GM06990 (cell line): ENCODE data around the gene MFSD12.
A peak's percentile ranks its signal among the peaks of the same experiment; 100 is the strongest.

ENCODE experiments used
- DNase-seq: peaks from one replicate; pipeline ENCODE4 v3.0.0-alpha.2; 2011; ENCODE audit not compliant: insufficient read length; ENCODE audit errors: extremely low read depth
- H3K27me3 ChIP-seq: replicated peaks from 2 replicates; pipeline ENCODE4 v1.6.0; 2011; ENCODE audit warnings: low read length; ENCODE audit not compliant: control insufficient read depth, insufficient read depth
- H3K36me3 ChIP-seq: 2 replicates; pipeline ENCODE4 v1.5.1; 2011; ENCODE audit warnings: low read length; ENCODE audit not compliant: control insufficient read depth, insufficient read depth
- H3K4me3 ChIP-seq: replicated peaks from 2 replicates; pipeline ENCODE4 v1.5.1; 2011; ENCODE audit warnings: low read depth, mild to moderate bottlenecking, control low read depth, low read length
- TF ChIP-seq, protein P1 (sequence below): IDR thresholded peaks from 2 replicates; pipeline ENCODE4 v1.5.1; 2011; ENCODE audit warnings: low read length, control low read depth, mild to moderate bottlenecking, inconsistent platforms; ENCODE audit not compliant: insufficient read depth, poor library complexity, severe bottlenecking

MFSD12 gene

DNA sequence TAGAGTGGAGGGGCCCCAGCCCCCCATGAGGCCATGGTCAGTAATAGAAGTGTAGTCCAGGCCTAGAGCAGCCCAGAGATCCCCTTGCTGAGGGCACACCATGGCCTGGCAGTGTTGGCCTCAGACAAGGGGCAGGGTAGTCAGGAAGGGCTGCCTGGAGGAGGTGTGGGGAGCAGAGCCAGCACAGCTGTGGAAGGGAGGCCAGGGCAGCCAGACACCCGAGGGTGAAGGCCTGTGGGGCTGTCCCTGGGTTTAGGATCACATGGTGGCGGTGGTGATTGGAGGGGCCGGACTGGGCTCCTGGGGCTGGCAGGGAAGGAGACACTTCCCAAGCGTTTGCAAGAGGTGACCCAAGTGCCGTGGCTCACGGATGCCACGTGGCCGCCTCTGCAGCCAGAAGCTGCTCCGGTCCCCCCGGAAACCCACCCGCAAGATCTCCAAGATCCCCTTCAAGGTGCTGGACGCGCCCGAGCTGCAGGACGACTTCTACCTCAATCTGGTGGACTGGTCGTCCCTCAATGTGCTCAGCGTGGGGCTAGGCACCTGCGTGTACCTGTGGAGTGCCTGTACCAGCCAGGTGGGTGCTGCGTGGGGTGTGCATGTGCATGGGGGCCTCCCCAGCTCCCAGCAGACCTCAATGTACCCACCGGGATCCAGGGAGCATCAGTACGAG lies 30.0 kb downstream of the MFSD12 start:
- H3K27me3 ChIP-seq: no peaks in the 10 kb centered on the region
- no peak overlapping the region for H3K4me3 ChIP-seq
- peaks cover 28% of the 10 kb centered on the region for H3K36me3 ChIP-seq
- TF ChIP-seq, protein P1, sequence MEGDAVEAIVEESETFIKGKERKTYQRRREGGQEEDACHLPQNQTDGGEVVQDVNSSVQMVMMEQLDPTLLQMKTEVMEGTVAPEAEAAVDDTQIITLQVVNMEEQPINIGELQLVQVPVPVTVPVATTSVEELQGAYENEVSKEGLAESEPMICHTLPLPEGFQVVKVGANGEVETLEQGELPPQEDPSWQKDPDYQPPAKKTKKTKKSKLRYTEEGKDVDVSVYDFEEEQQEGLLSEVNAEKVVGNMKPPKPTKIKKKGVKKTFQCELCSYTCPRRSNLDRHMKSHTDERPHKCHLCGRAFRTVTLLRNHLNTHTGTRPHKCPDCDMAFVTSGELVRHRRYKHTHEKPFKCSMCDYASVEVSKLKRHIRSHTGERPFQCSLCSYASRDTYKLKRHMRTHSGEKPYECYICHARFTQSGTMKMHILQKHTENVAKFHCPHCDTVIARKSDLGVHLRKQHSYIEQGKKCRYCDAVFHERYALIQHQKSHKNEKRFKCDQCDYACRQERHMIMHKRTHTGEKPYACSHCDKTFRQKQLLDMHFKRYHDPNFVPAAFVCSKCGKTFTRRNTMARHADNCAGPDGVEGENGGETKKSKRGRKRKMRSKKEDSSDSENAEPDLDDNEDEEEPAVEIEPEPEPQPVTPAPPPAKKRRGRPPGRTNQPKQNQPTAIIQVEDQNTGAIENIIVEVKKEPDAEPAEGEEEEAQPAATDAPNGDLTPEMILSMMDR: no peak
- DNase-seq: no peak

DNA sequence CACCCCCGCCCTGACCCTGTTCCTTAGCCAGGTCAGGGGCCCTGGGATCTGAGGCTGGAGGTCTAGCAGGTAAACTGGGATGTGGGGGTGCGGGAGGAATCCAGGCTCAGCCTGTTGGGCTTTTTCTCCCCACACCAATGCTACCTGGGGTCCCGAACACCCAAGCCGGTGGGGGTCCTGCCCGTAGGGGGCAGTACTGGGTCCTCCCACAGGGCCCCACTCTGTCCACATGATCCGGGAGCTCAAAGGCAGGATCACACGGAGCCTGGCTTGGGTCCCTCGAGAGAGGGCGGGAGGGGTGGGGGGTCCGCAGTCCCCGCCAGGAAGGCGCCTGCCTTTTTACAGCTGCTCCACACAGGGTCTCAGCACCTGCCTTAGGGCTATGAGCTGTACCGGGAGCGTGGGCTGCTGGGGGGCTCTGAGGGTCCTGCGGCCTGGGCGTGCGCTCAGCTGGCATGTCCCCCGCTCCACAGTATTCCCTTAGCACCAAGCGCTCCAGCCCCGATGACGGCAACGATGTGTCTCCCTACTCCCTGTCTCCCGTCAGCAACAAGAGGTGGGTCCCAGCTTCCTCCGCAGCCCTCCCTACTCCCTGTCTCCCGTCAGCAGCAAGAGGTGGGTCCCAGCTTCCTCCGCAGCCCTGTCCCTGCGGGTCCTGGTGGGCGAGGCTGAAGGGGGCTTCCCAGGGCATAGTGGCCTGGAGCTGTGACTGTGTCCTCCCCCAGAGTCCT lies 30.7 kb downstream of the MFSD12 start:
- TF ChIP-seq, protein P1: peak; percentile 27
- H3K4me3 ChIP-seq: no peak overlapping the region
- peaks cover 24% of the 10 kb centered on the region for H3K36me3 ChIP-seq
- no peaks in the 10 kb centered on the region for H3K27me3 ChIP-seq
- no peak for DNase-seq

DNA sequence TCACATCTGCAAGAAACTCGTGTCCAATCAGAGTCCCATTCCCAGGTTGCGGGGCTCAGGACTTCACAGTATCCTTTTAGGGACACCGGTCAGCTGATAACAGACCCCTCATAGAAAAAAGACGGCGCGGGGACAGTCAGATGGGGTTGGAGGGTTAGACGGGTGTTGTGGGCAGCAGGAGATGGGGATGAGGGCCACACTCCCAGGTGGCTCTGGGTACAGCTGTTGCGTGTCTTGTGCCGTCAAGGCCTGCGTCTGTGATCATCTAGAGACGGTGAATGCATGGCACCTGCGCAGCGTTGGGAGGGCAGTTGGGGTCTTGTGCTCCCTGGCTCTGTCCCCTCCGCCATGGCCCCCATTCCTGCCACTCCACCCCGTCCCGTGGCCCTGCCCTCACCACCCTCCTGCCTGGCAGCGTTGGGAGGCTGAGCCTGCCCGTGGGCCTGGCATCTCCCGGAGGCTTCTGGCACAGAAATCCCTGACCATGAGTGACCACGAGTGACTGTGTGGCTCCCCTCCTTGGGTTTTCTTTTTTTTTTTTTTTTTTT lies 32.4 kb downstream of the MFSD12 start:
- Histone ChIP-seq H3K27me3 (no peaks in the 10 kb centered on the region), H3K36me3 (peaks cover 19% of the 10 kb centered on the region), H3K4me3 (no peak overlapping the region)
- TF ChIP-seq, protein P1: no peak
- DNase-seq: no peak

DNA sequence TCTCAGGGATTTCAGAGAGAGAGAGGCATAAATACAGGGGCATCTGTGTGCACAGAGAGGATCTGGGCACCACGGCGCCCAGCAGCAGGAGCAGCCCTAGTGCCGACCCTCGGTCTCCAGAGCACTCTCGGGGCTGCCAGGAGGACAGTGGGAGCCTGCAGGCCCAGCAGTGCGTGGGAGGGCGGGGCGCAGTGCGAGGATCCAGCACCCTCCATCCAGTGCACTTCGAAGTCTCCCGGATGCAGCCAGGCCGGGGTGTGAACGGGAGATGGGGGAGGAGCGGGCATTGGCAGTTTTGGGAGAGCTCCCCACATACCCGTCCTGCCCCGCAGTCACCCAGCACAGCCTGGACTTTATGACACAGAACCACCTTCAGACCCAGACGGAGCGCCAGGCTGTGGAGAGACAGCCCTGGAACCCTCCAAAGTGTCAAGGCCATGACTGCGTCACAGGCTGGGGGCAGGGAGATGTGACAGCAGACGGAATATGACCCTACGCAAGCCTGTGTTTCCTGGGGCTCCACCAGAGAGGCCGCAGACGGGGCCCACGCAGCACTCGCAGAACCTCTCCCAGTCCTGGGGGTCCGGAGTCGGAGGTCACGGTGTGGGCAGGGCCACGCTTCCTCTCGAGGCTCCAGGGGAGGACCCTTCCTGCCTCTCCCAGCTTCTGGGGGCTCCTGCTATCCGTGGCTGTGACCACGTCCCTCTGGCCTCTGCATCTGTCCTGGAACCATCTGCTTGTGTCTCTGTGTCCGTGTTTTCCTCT lies 33.1 kb downstream of the MFSD12 start:
- TF ChIP-seq, protein P1: no peak
- Histone ChIP-seq H3K36me3 (peaks cover 19% of the 10 kb centered on the region), H3K27me3 (no peaks in the 10 kb centered on the region)

DNA sequence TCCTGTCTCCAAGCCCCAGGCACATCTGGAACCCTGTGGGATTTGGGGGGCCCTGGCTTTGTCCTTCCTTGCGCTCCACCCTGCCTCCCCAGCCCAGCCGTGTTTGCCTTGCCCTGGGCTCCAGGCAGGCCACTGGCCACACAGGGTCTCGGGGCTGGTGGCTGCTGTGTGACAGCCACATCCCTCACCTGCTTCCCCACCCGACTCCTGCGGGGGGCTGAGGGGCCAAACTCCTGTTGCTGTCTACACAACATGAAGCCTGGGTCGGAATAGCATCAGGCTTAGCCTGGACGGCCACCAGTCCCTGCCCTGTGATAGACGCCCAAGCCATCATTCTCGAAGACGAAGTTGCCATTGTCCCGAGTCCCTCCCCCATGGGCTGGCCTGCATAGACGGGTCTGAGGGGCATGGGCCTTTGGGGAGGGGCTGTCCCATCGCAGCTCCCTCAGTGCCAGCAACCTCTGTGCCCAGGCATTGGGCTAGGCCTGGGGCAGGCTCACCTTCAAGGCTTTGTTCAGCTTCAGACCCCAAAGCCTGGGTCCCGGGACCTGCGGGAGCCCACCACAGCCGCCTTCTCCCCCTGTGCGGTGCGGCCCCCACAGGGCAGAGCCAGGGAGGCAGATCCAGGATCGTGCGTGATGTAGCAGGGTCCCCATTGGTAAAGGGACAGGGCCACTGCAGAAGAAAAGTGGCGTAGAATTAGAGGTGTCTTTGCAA lies 33.9 kb downstream of the MFSD12 start:
- H3K4me3 ChIP-seq: no peak overlapping the region
- DNase-seq: no peak
- H3K27me3 ChIP-seq: no peaks in the 10 kb centered on the region
- TF ChIP-seq, protein P1: no peak
- peaks cover 21% of the 10 kb centered on the region for H3K36me3 ChIP-seq

More for the DNA sequence above, 33.1 kb downstream of the MFSD12 start:
- no peak for DNase-seq
- H3K4me3 ChIP-seq: no peak overlapping the region
